NCI-H2196 treated with DMSO at 0.1 percent for 48 hours (cell line): ENCODE measurements around the gene RXRB.
"Not testable (repeated sequence)": the region's sequence is repeated elsewhere in the genome, so short reads cannot be mapped to it uniquely, and the experiment has no call there.

Experiments
- DNase-seq: peaks from one replicate; lab custom pipeline; 2025; ENCODE audit not compliant: unreplicated experiment; lab: John Stamatoyannopoulos, UW

The RXRB gene

GRCh38 chr6:33164665-33165373 lies 35.6 kb downstream of the RXRB start:
- no peak for DNase-seq

- DNase-seq: no peak
Measured at GRCh38 chr6:33164176-33164575, 36.3 kb downstream of the RXRB start.

GRCh38 chr6:33163540-33163939 lies 36.9 kb downstream of the RXRB start:
- DNase-seq: no peak

GRCh38 chr6:33161354-33162331 lies 38.8 kb downstream of the RXRB start:
- peak; percentile 67 for DNase-seq

GRCh38 chr6:33160728-33161344 lies 39.6 kb downstream of the RXRB start:
- peak; percentile 95 for DNase-seq

GRCh38 chr6:33160096-33160495 lies 40.4 kb downstream of the RXRB start:
- DNase-seq: no peak

GRCh38 chr6:33156964-33157363 lies 43.5 kb downstream of the RXRB start:
- no peak for DNase-seq

- no peak for DNase-seq
Measured at GRCh38 chr6:33156561-33156960, 43.9 kb downstream of the RXRB start.

- no peak for DNase-seq
Measured at GRCh38 chr6:33154349-33154748, 46.1 kb downstream of the RXRB start.

- DNase-seq: no peak
Measured at GRCh38 chr6:33151050-33151449, 49.4 kb downstream of the RXRB start.

- not testable (repeated sequence) for DNase-seq
Measured at GRCh38 chr6:33150560-33150959, 49.9 kb downstream of the RXRB start.

GRCh38 chr6:33147807-33148666 lies 52.4 kb downstream of the RXRB start:
- no peak for DNase-seq

GRCh38 chr6:33144373-33144772 lies 56.1 kb downstream of the RXRB start:
- no peak for DNase-seq
